CD4-positive, CD25-positive, alpha-beta regulatory T cell (primary cell): ENCODE results near the gene VPS36. TPM values are rescaled to one million over a fixed set of nuclear protein-coding genes. Genes with fewer than 3 reads are reported as not detected.
"Not testable (repeated sequence)": the region's sequence is repeated elsewhere in the genome, so short reads cannot be mapped to it uniquely, and the experiment has no call there.

Source experiments
- ATAC-seq, 2 donors: fragments of 150-1000 bp; cut with Tn5 transposase; one replicate each; pipeline ENCODE4 v1.10.0; 2021; ENCODE audit warnings: low read depth in 2 of 2, moderate number of reproducible peaks in 2 of 2, moderate library complexity in 1 of 2
- DNase-seq, 3 donors: peaks; one replicate each; pipeline versions ENCODE4 v3.0.0 to v3.0.0-alpha.2; 2012 to 2022; ENCODE audit warnings: mixed read lengths in 1 of 3
- H3K27ac ChIP-seq: one replicate; pipeline ENCODE4 v1.7.0; 2013; ENCODE audit warnings: mild to moderate bottlenecking, low read length; ENCODE audit not compliant: insufficient read depth, poor library complexity, severe bottlenecking
- H3K27me3 ChIP-seq: one replicate; pipeline ENCODE4 v1.7.0; 2013; ENCODE audit warnings: low read length; ENCODE audit not compliant: control insufficient read depth, insufficient read depth
- H3K36me3 ChIP-seq: one replicate; pipeline ENCODE4 v1.7.0; 2013; ENCODE audit warnings: mild to moderate bottlenecking, low read length, moderate library complexity; ENCODE audit not compliant: control insufficient read depth, insufficient read depth
- H3K4me1 ChIP-seq: 2 replicates; pipeline ENCODE4 v1.7.0; 2013; ENCODE audit warnings: mild to moderate bottlenecking, low read length; ENCODE audit not compliant: insufficient read depth, control insufficient read depth, poor library complexity, severe bottlenecking
- H3K4me3 ChIP-seq: one replicate; pipeline ENCODE4 v1.7.0; 2013; ENCODE audit warnings: low read depth, mild to moderate bottlenecking, low read length, moderate library complexity
- H3K9me3 ChIP-seq, 2 experiments: 1 replicate in 1 of 2; 2 replicates in 1 of 2; pipeline ENCODE4 v1.7.0; 2013; ENCODE audit warnings: low read length in 2 of 2, mild to moderate bottlenecking in 1 of 2, moderate library complexity in 1 of 2; ENCODE audit not compliant: control insufficient read depth in 2 of 2
- H3K27ac Mint-ChIP-seq, 3 donors: one replicate each; pipeline ENCODE4 v1.8.0; 2020 to 2022; ENCODE audit warnings: mild to moderate bottlenecking in 3 of 3, mixed read lengths in 3 of 3, moderate library complexity in 2 of 3
- H3K27me3 Mint-ChIP-seq: one replicate; pipeline ENCODE4 v1.8.0; 2022; ENCODE audit warnings: mild to moderate bottlenecking, mixed read lengths
- H3K36me3 Mint-ChIP-seq: one replicate; pipeline ENCODE4 v1.8.0; 2020; ENCODE audit warnings: mixed read lengths
- H3K4me1 Mint-ChIP-seq, 4 donors: one replicate each; pipeline ENCODE4 v1.8.0; 2020 to 2022; ENCODE audit warnings: mixed read lengths in 4 of 4, mild to moderate bottlenecking in 1 of 4
- H3K4me3 Mint-ChIP-seq, 4 donors: one replicate each; pipeline ENCODE4 v1.8.0; 2020 to 2022; ENCODE audit warnings: mild to moderate bottlenecking in 4 of 4, mixed read lengths in 4 of 4, moderate library complexity in 3 of 4
- H3K9me3 Mint-ChIP-seq, 7 donors: one replicate each; pipeline ENCODE4 v1.8.0; 2020 to 2022; ENCODE audit warnings: mixed read lengths in 7 of 7, mild to moderate bottlenecking in 3 of 7, moderate library complexity in 2 of 7
- polyA plus RNA-seq, 4 donors: library from polyadenylated mRNA; unstranded; fragments of 300-500 nt; fragmentation: Illumina TruSeq; gene quantifications; one replicate each; pipeline ENCODE4 v1.2.3, GENCODE V29; 2021
- total RNA-seq: library from RNA; stranded (reverse); gene quantifications from one replicate; pipeline ENCODE4 v1.2.3, GENCODE V29; 2022

VPS36 gene
- total and polyA plus RNA-seq, 5 donors from 2014 or later = 36.8 to 39.5 (median 38.1) TPM

GRCh38 chr13:52374873-52375411 lies 75.5 kb downstream of the VPS36 start:
- no peak for DNase-seq
- Mint-ChIP-seq H3K27ac (no peak overlapping the region), H3K36me3 (no peaks in the 10 kb centered on the region), H3K4me3 (no peak overlapping the region), H3K9me3 (no peaks in the 10 kb centered on the region), H3K4me1 (no peaks in the 10 kb centered on the region), H3K27me3 (peaks cover 8% of the 10 kb centered on the region)
- no peak overlapping the region for H3K4me3 ChIP-seq
- no peak overlapping the region for H3K27ac ChIP-seq
- no peaks in the 10 kb centered on the region for H3K4me1 ChIP-seq
- H3K9me3 ChIP-seq = no peaks in the 10 kb centered on the region
- no peak for ATAC-seq
- no peaks in the 10 kb centered on the region for H3K36me3 ChIP-seq
- H3K27me3 ChIP-seq = no peaks in the 10 kb centered on the region

GRCh38 chr13:52374389-52374788 lies 76.0 kb downstream of the VPS36 start:
- no peak overlapping the region for H3K4me3 Mint-ChIP-seq
- no peak for DNase-seq
- no peak overlapping the region for H3K27ac Mint-ChIP-seq
- H3K9me3 ChIP-seq = no peaks in the 10 kb centered on the region
- H3K36me3 ChIP-seq = no peaks in the 10 kb centered on the region
- H3K4me1 ChIP-seq = no peaks in the 10 kb centered on the region
- H3K4me1 Mint-ChIP-seq = no peaks in the 10 kb centered on the region
- no peaks in the 10 kb centered on the region for H3K9me3 Mint-ChIP-seq
- ATAC-seq = no peak
- no peaks in the 10 kb centered on the region for H3K27me3 ChIP-seq
- peaks cover 8% of the 10 kb centered on the region for H3K27me3 Mint-ChIP-seq
- H3K27ac ChIP-seq = no peak overlapping the region
- H3K36me3 Mint-ChIP-seq = no peaks in the 10 kb centered on the region
- no peak overlapping the region for H3K4me3 ChIP-seq

GRCh38 chr13:52373277-52373676 lies 77.2 kb downstream of the VPS36 start:
- not testable (repeated sequence) for DNase-seq

GRCh38 chr13:52371736-52372247 lies 78.6 kb downstream of the VPS36 start:
- Histone ChIP-seq H3K4me1 (no peaks in the 10 kb centered on the region), H3K4me3 (no peak overlapping the region), H3K36me3 (no peaks in the 10 kb centered on the region), H3K27me3 (no peaks in the 10 kb centered on the region), H3K27ac (no peak overlapping the region), H3K9me3 (no peaks in the 10 kb centered on the region)
- H3K27me3 Mint-ChIP-seq = peaks cover 8% of the 10 kb centered on the region
- H3K36me3 Mint-ChIP-seq = no peaks in the 10 kb centered on the region
- no peak for ATAC-seq
- no peaks in the 10 kb centered on the region for H3K9me3 Mint-ChIP-seq
- DNase-seq = no peak
- H3K4me3 Mint-ChIP-seq = no peak overlapping the region
- H3K4me1 Mint-ChIP-seq = no peaks in the 10 kb centered on the region
- no peak overlapping the region for H3K27ac Mint-ChIP-seq

More at GRCh38 chr13:52373277-52373676, 77.2 kb downstream of the VPS36 start:
- not testable (repeated sequence) for H3K27ac Mint-ChIP-seq, ATAC-seq, H3K36me3 ChIP-seq, H3K9me3 Mint-ChIP-seq, H3K4me1 Mint-ChIP-seq, H3K36me3 Mint-ChIP-seq, H3K27me3 ChIP-seq, H3K9me3 ChIP-seq, H3K27me3 Mint-ChIP-seq, H3K4me3 ChIP-seq, H3K4me1 ChIP-seq, H3K27ac ChIP-seq, H3K4me3 Mint-ChIP-seq

- Mint-ChIP-seq H3K27ac (no peak overlapping the region), H3K27me3 (peaks cover 14% of the 10 kb centered on the region), H3K9me3 (peaks cover 0 to 3% (median 0%) of the 10 kb centered on the region in 7 donors), H3K36me3 (no peaks in the 10 kb centered on the region), H3K4me1 (no peaks in the 10 kb centered on the region), H3K4me3 (no peak overlapping the region)
- no peak overlapping the region for H3K27ac ChIP-seq
- H3K9me3 ChIP-seq = no peaks in the 10 kb centered on the region
- DNase-seq (no peak), ATAC-seq (no peak)
- no peak overlapping the region for H3K4me3 ChIP-seq
- no peaks in the 10 kb centered on the region for H3K36me3 ChIP-seq
- H3K27me3 ChIP-seq = no peaks in the 10 kb centered on the region
- H3K4me1 ChIP-seq = no peaks in the 10 kb centered on the region
These were observed 84.1 kb downstream of the VPS36 start for GRCh38 chr13:52366291-52366690.

Other genes starting within 250 kb of the VPS36 start
- 0.79 TPM for gene THSD1, start 44.5 kb downstream of the VPS36 start, total RNA-seq
- under 1 TPM in 1 of 4 donors, not detected in 3; 0.12 TPM for gene THSD1, start 44.5 kb downstream of the VPS36 start, polyA plus RNA-seq
- 36.7 TPM for gene CKAP2, start 4.8 kb upstream of the VPS36 start, total RNA-seq
- gene CKAP2, start 4.8 kb upstream of the VPS36 start, polyA plus RNA-seq = 10 to 100 TPM; 20.1 to 27.7 (median 24.0) TPM
- gene HNRNPA1L2, start 191.8 kb upstream of the VPS36 start, total RNA-seq = 12.1 TPM
- 1 to 10 TPM; 7.1 to 8.6 (median 7.4) TPM for gene HNRNPA1L2, start 191.8 kb upstream of the VPS36 start, polyA plus RNA-seq
- gene SUGT1, start 202.2 kb upstream of the VPS36 start, total RNA-seq = 32.7 TPM
- 10 to 100 TPM; 49.5 to 58.6 (median 55.3) TPM for gene SUGT1, start 202.2 kb upstream of the VPS36 start, polyA plus RNA-seq